ENCODE measurements around the gene SCN4B.
A peak's percentile ranks its signal among the peaks of the same experiment; 100 is the strongest.

Gene SCN4B

GRCh38 chr11:118172356-118172755, 19.7 kb upstream of the SCN4B start:
- DNase-seq: no peak

GRCh38 chr11:118171269-118172062, 18.8 kb upstream of the SCN4B start:
- DNase-seq: peak; percentile 68

- no peak for DNase-seq
These were observed 18.3 kb upstream of the SCN4B start for GRCh38 chr11:118170882-118171268.

GRCh38 chr11:118170231-118170630, 17.6 kb upstream of the SCN4B start:
- no peak for DNase-seq

- DNase-seq: no peak
These were observed 16.9 kb upstream of the SCN4B start for GRCh38 chr11:118169300-118170140.

- no peak for DNase-seq
These were observed 16.1 kb upstream of the SCN4B start for GRCh38 chr11:118168751-118169150.

GRCh38 chr11:118168316-118168715, 15.7 kb upstream of the SCN4B start:
- no peak for DNase-seq

- DNase-seq: no peak
These were observed 15.3 kb upstream of the SCN4B start for GRCh38 chr11:118167906-118168305.

- DNase-seq: no peak
These were observed 14.6 kb upstream of the SCN4B start for GRCh38 chr11:118167253-118167652.

GRCh38 chr11:118166641-118167040, 14.0 kb upstream of the SCN4B start:
- no peak for DNase-seq

- no peak for DNase-seq
These were observed 12.3 kb upstream of the SCN4B start for GRCh38 chr11:118164885-118165284.

- no peak for DNase-seq
These were observed 10.9 kb upstream of the SCN4B start for GRCh38 chr11:118163494-118163893.

- DNase-seq: no peak
These were observed 10.2 kb upstream of the SCN4B start for GRCh38 chr11:118162846-118163245.

GRCh38 chr11:118161786-118162185, 9.2 kb upstream of the SCN4B start:
- no peak for DNase-seq

- DNase-seq: no peak
These were observed 4.7 kb upstream of the SCN4B start for GRCh38 chr11:118157186-118157895.

GRCh38 chr11:118156531-118157185, 4.0 kb upstream of the SCN4B start:
- no peak for DNase-seq

- no peak for DNase-seq
These were observed 3.3 kb upstream of the SCN4B start for GRCh38 chr11:118155776-118156530.

GRCh38 chr11:118154641-118155040, 2.0 kb upstream of the SCN4B start:
- no peak for DNase-seq

- no peak for DNase-seq
These were observed 1.4 kb upstream of the SCN4B start for GRCh38 chr11:118153976-118154375.

GRCh38 chr11:118153516-118153915, 893 bp upstream of the SCN4B start:
- no peak for DNase-seq

- no peak for DNase-seq
These were observed 537 bp downstream of the SCN4B start for GRCh38 chr11:118152020-118152551.

GRCh38 chr11:118151431-118151830, 1.2 kb downstream of the SCN4B start:
- no peak for DNase-seq

Measured in NCI-H774 (cell line).